D721Med (cell line): ENCODE data around the gene CKMT2.

Source experiments
- DNase-seq: peaks from one replicate; pipeline ENCODE4 v3.0.0; 2011; ENCODE audit warnings: low spot score; ENCODE audit not compliant: insufficient read length
- FAIRE-seq: peaks from 2 replicates; lab custom pipeline; 2011; peaks lifted over from hg19 to GRCh38; lab: Jason Lieb, UNC
- CTCF ChIP-seq: IDR thresholded peaks from 2 replicates; pipeline ENCODE4 v1.5.1; 2012; ENCODE audit warnings: mild to moderate bottlenecking, control low read depth; ENCODE audit not compliant: insufficient read depth; ENCODE audit errors: missing control alignments

CKMT2 gene

DNA sequence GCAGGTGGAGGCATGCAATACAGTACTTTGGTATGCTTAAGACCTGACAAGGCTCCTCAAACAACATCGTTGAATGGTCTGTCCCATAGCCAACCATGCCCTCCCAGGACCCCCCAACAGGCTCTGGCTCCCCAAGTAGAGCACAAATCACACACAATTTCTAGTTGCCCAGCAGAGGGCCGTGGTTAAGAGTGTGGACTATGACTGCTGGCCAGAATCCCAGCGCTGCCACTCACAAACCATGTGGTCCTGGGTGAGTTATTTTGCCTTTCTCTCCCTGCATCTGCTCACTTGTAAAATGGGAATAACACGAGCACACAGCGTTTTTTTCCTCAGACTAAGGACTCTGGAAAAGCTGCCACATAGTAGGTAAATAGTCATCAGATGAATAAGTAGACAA is 6.5 kb downstream of the CKMT2 start:
- no peak for TF ChIP-seq CTCF
- no peak for FAIRE-seq
- DNase-seq, result no peak

DNA sequence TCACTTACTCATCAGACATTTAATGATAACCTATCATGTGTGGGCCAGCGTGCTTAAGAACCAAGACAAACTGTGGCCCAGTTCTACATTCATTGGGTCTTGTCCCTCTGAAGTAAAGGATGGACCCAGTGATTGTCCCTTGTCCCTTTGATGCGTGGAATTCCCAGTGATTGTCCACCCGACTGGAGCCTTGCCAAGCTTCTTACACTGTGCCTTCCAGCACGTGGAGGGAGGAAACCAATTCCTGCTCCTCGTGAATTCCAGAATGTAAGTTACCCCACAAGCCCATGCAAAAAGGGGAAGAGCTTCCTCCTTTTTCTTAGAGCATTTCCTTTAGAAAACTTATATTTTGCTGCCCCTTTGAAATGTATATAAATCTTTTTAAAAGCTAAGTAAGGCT is 7.9 kb downstream of the CKMT2 start:
- DNase-seq (no peak), FAIRE-seq (no peak)
- no peak for TF ChIP-seq CTCF

DNA sequence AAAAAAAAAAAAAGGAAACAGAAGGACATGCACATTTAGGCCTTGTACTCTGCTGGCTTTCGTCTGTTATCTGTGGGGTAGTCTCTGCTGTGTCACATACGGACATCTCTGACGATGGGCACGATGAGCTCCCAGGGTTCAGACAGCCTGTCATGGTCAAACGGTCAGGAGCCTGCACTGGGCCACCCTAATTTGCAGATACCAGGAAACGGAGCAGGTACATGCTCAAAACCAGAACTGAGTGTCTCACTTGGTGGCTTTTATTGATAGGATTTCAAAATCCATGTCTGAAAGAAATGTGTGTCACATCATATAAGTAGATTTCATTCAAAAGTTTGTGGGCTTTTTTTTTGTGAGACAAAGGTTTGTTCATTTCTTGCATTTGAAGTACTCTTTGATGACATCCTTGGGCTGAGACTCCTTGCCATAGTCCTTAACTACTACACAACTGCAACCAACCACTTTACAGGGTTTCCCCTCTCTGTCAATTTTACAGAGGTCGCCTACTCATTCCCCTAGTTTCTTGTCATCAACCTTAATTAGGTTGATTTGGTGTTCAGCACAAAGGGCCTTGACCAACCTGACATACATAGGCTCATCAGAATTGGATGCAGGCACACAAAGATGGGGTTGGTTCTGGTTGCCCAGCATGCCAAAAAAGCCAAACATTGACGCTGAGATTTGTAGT is 9.0 kb downstream of the CKMT2 start:
- FAIRE-seq, result no peak
- TF ChIP-seq CTCF, result no peak
- no peak for DNase-seq

GRCh38 chr5:81242906-81243436 is 9.8 kb downstream of the CKMT2 start:
- no peak for TF ChIP-seq CTCF
- no peak for FAIRE-seq
- DNase-seq, result no peak

- FAIRE-seq (no peak), DNase-seq (no peak)
- TF ChIP-seq CTCF, result no peak
Measured at GRCh38 chr5:81244451-81244850, 11.3 kb downstream of the CKMT2 start.

- no peak for TF ChIP-seq CTCF
- FAIRE-seq, result no peak
Measured at GRCh38 chr5:81245871-81246235, 12.7 kb downstream of the CKMT2 start.

GRCh38 chr5:81246697-81247096 is 13.6 kb downstream of the CKMT2 start:
- no peak for TF ChIP-seq CTCF
- FAIRE-seq (no peak), DNase-seq (no peak)

More at GRCh38 chr5:81245871-81246235, 12.7 kb downstream of the CKMT2 start:
- DNase-seq, result no peak
